ENCODE measurements around the gene MAPKAPK2. TPM values are rescaled to one million over a fixed set of nuclear protein-coding genes. Genes with fewer than 3 reads are reported as not detected.
"Not testable (repeated sequence)": the region's sequence is repeated elsewhere in the genome, so short reads cannot be mapped to it uniquely, and the experiment has no call there.

The MAPKAPK2 gene
- total RNA-seq, 1 experiment from 2014 or later = 51.1 TPM

- H2AFZ ChIP-seq (ENCODE audit: low read depth, low read length, poor library complexity, severe bottlenecking) = no peak overlapping the region
- ChIA-PET CTCF (interaction anchor here (1.2 kb wide), 1 partner anchor 27 kb away, joined by 4 read pairs; no protein-coding TSS in a partner anchor), RAD21 (ENCODE audit: low non-redundant PET in 1 of 2, low total read pairs in 2 of 2, uncharacterized antibody in 2 of 2, unreplicated experiment in 2 of 2) (no interaction called here), POLR2A (no interaction called here)
- H3K79me2 ChIP-seq (ENCODE audit: insufficient read depth, low read length) = no peaks in the 10 kb centered on the region
- no peaks in the 10 kb centered on the region for H3K36me3 ChIP-seq (ENCODE audit: control insufficient read depth in 1 of 2, insufficient read depth in 2 of 2, low read length in 2 of 2)
- ATAC-seq (no peak), DNase-seq (ENCODE audit: low read depth, low spot score) (no peak)
- H4K20me1 ChIP-seq (ENCODE audit: insufficient read depth) = no peaks in the 10 kb centered on the region
- no peak overlapping the region for H3K27ac ChIP-seq (ENCODE audit: low read depth, low read length)
- TF ChIP-seq EGR1 (IDR thresholded peaks at IDR 0.05; ENCODE audit: low read depth) (no peak), JUND (IDR thresholded peaks at IDR 0.05) (no peak), TCF7L2 (IDR thresholded peaks at IDR 0.05; ENCODE audit: borderline replicate concordance, extremely low read depth, insufficient read depth, insufficient read length) (no peak), ZNF274 (IDR thresholded peaks at IDR 0.05; ENCODE audit: low read depth, low read length) (no peak), EZH2 (IDR thresholded peaks at IDR 0.05) (no peak), ELF1 (IDR thresholded peaks at IDR 0.05; ENCODE audit: borderline replicate concordance, low read depth) (no peak), EZH2phosphoT487 (IDR thresholded peaks at IDR 0.05; ENCODE audit: borderline replicate concordance) (no peak), POLR2AphosphoS5 (IDR thresholded peaks at IDR 0.05; ENCODE audit: low read depth, low read length) (no peak)
- H3K27me3 ChIP-seq (ENCODE audit: insufficient read depth, low read length) = no peaks in the 10 kb centered on the region
- H3K4me3 ChIP-seq (replicated peaks in 1 of 2; ENCODE audit: low read depth in 1 of 2, low read length in 2 of 2) = no peak overlapping the region
- BruUV-seq (replicated peaks) = no TSS peak
- no peaks in the 10 kb centered on the region for H3K9me2 ChIP-seq (ENCODE audit: insufficient read depth)
- no peak overlapping the region for H3K4me2 ChIP-seq (ENCODE audit: low read length)
- H3K9ac ChIP-seq (ENCODE audit: low read length) = no peak overlapping the region
- H3K9me3 ChIP-seq (ENCODE audit: control insufficient read depth in 1 of 2, insufficient read depth in 1 of 2, low read depth in 1 of 2, low read length in 2 of 2) = no peaks in the 10 kb centered on the region
- peaks cover 4 to 23% of the 10 kb centered on the region in 2 experiments; a peak in 3 of 4 replicates for H3K4me1 ChIP-seq (ENCODE audit: control insufficient read depth in 1 of 2, insufficient read depth in 2 of 2, low read length in 2 of 2)
- intact Hi-C loops (cut with micrococcal nuclease) = loop anchor here (10.0 kb wide), 1 partner anchor 347 kb away; no protein-coding TSS in a partner anchor
Observed at GRCh38 chr1:206637605-206638004, 47.1 kb upstream of the MAPKAPK2 start.

- H3K79me2 ChIP-seq (ENCODE audit: insufficient read depth, low read length); CTCF ChIA-PET; H3K4me2 ChIP-seq (ENCODE audit: low read length); H3K27ac ChIP-seq (ENCODE audit: low read depth, low read length); ATAC-seq; H2AFZ ChIP-seq (ENCODE audit: low read depth, low read length, poor library complexity, severe bottlenecking); H3K4me3 ChIP-seq (replicated peaks in 1 of 2; ENCODE audit: low read depth in 1 of 2, low read length in 2 of 2); H4K20me1 ChIP-seq (ENCODE audit: insufficient read depth); intact Hi-C loops (cut with micrococcal nuclease); RAD21 ChIA-PET (ENCODE audit: low non-redundant PET in 1 of 2, low total read pairs in 2 of 2, uncharacterized antibody in 2 of 2, unreplicated experiment in 2 of 2); H3K9ac ChIP-seq (ENCODE audit: low read length); H3K36me3 ChIP-seq (ENCODE audit: control insufficient read depth in 1 of 2, insufficient read depth in 2 of 2, low read length in 2 of 2); H3K4me1 ChIP-seq (ENCODE audit: control insufficient read depth in 1 of 2, insufficient read depth in 2 of 2, low read length in 2 of 2); DNase-seq (ENCODE audit: low read depth, low spot score); H3K9me3 ChIP-seq (ENCODE audit: control insufficient read depth in 1 of 2, insufficient read depth in 1 of 2, low read depth in 1 of 2, low read length in 2 of 2); H3K27me3 ChIP-seq (ENCODE audit: insufficient read depth, low read length); BruUV-seq (replicated peaks); POLR2A ChIA-PET; H3K9me2 ChIP-seq (ENCODE audit: insufficient read depth): not testable (repeated sequence)
Observed at GRCh38 chr1:206642074-206642473, 42.6 kb upstream of the MAPKAPK2 start.
